Measurements from ENCODE around the gene XRCC5. TPM values are rescaled to one million over a fixed set of nuclear protein-coding genes. Genes with fewer than 3 reads are reported as not detected.

Gene XRCC5
- total and polyA plus RNA-seq, 4 experiments from 2014 or later, result 235 to 348 (median 273) TPM

DNA sequence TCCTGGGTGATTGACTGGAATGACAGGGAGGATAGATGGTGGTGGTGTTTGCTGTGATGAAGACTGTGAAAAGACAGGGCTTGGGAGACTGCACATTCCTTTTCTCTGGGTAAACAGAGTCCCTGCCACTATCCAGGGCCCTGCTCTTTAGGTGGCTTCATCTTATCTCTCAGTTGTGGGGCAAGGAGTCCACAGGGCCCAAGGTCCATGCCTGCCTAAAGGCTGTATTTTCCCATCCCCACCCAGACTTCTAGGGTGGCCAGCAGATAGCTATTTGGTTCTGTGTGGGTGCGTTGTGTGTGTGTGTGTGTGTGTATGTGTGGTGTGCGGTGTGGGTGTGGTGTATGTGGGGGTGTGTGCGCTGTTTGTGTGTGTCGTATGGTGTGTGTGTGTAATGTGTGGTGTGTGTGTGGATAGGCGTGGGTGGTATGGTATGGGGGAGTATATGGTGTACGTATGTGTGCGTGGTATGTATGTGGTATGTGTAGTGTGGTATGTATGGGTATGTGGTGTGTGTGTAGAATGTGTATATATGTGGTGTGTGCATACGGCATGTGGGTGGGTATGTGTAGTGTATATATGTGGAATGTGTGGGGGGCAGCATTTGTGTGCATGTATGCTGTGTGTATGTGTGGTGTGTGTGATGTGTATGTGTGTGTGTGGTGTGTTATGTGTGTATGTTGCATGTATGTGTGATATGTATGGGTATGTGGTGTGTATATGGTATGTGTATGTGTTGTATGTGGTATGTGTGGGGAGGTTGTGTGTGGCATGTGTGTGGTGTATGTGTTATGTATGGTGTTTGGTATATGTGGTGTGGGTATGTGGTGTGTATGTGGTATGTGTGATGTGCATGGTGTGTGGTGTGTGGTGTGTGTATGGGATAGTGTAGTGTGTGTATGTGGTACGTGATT lies 10.5 kb upstream of the XRCC5 start:
- POLR2A ChIA-PET (ENCODE audit: partially characterized antibody), result interaction anchor here (0.6 kb wide), 1 partner anchor 25 kb away, joined by 4 read pairs; no protein-coding TSS in a partner anchor
- Histone ChIP-seq H3K27me3 (ENCODE audit: insufficient read depth, low read length) (no peaks in the 10 kb centered on the region), H3K9me3 (ENCODE audit: control insufficient read depth in 1 of 2, low read length in 2 of 2) (no peaks in the 10 kb centered on the region), H3K36me3 (ENCODE audit: insufficient read depth, low read length) (peaks cover 10% of the 10 kb centered on the region), H3K4me3 (ENCODE audit: low read length in 2 of 2) (no peak overlapping the region), H3K4me1 (ENCODE audit: insufficient read depth, low read length) (no peaks in the 10 kb centered on the region), H3K27ac (ENCODE audit: low read depth, low read length) (no peak overlapping the region)
- intact Hi-C loops (cut with micrococcal nuclease), result no loop called here
- CTCF ChIA-PET (ENCODE audit: partially characterized antibody), result no interaction called here
- H3K4me1 Mint-ChIP-seq, result no peaks in the 10 kb centered on the region
- peaks cover 7 to 17% of the 10 kb centered on the region in 2 donors for H3K36me3 Mint-ChIP-seq
- DNase-seq, result no peak
- no peak overlapping the region for H3K4me3 Mint-ChIP-seq
- no peaks in the 10 kb centered on the region for H3K9me3 Mint-ChIP-seq
- H3K27ac Mint-ChIP-seq, result no peak overlapping the region
- no peaks in the 10 kb centered on the region for H3K27me3 Mint-ChIP-seq

DNA sequence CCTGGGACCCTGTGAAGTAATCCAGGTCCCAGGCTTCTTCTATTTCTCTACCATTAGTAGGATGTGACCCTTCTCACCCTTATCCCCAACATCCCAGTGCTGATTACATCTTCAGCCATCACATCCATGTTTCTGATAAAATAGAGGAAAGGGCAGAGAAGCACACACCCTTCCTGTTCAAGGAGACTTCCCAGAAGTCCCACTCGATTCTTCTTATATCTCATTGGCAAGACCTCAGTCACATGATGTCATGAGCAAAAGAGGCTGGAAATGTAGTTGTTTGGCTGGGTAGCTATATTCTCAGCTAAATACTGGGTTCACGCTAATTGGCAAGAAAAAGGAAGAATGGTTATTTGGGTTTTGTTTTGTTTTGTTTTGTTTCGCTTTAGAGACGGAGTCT lies 8.0 kb upstream of the XRCC5 start:
- no peaks in the 10 kb centered on the region for H3K4me1 Mint-ChIP-seq
- H3K27ac Mint-ChIP-seq, result no peak overlapping the region
- no peak overlapping the region for H3K27ac ChIP-seq (ENCODE audit: low read depth, low read length)
- no peaks in the 10 kb centered on the region for H3K9me3 ChIP-seq (ENCODE audit: control insufficient read depth in 1 of 2, low read length in 2 of 2)
- no peaks in the 10 kb centered on the region for H3K27me3 ChIP-seq (ENCODE audit: insufficient read depth, low read length)
- no peak for DNase-seq
- no peak overlapping the region for H3K4me3 ChIP-seq (ENCODE audit: low read length in 2 of 2)
- intact Hi-C loops (cut with micrococcal nuclease), result no loop called here
- no peaks in the 10 kb centered on the region for H3K9me3 Mint-ChIP-seq
- no peak overlapping the region for H3K4me3 Mint-ChIP-seq
- ChIA-PET POLR2A (ENCODE audit: partially characterized antibody) (no interaction called here), CTCF (ENCODE audit: partially characterized antibody) (interaction anchor here (0.7 to 1.9 kb wide), 2 partner anchors 12 to 40 kb away, joined by 3 to 5 read pairs; no protein-coding TSS in a partner anchor)
- peaks cover 2 to 11% of the 10 kb centered on the region in 2 donors for H3K36me3 Mint-ChIP-seq
- no peaks in the 10 kb centered on the region for H3K27me3 Mint-ChIP-seq
- no peaks in the 10 kb centered on the region for H3K4me1 ChIP-seq (ENCODE audit: insufficient read depth, low read length)
- peaks cover 10% of the 10 kb centered on the region for H3K36me3 ChIP-seq (ENCODE audit: insufficient read depth, low read length)

- Mint-ChIP-seq H3K4me3 (no peak overlapping the region), H3K27me3 (peaks cover 0 to 1% of the 10 kb centered on the region in 2 donors), H3K4me1 (peaks cover 0 to 1% (median under 1%) of the 10 kb centered on the region in 4 donors), H3K27ac (no peak overlapping the region), H3K9me3 (no peaks in the 10 kb centered on the region), H3K36me3 (peaks cover 0 to 11% of the 10 kb centered on the region in 2 donors)
- Histone ChIP-seq H3K27ac (ENCODE audit: low read depth, low read length) (no peak overlapping the region), H3K4me3 (ENCODE audit: low read length in 2 of 2) (no peak overlapping the region), H3K4me1 (ENCODE audit: insufficient read depth, low read length) (no peaks in the 10 kb centered on the region), H3K27me3 (ENCODE audit: insufficient read depth, low read length) (no peaks in the 10 kb centered on the region), H3K9me3 (ENCODE audit: control insufficient read depth in 1 of 2, low read length in 2 of 2) (no peaks in the 10 kb centered on the region), H3K36me3 (ENCODE audit: insufficient read depth, low read length) (peaks cover 10% of the 10 kb centered on the region)
- DNase-seq, result no peak
- intact Hi-C loops (cut with micrococcal nuclease), result no loop called here
- ChIA-PET CTCF (ENCODE audit: partially characterized antibody) (interaction anchor here (0.7 to 1.7 kb wide), 3 partner anchors 10 to 69 kb away, joined by 3 to 5 read pairs (median 3); no protein-coding TSS in a partner anchor), POLR2A (ENCODE audit: partially characterized antibody) (no interaction called here)
Observed at GRCh38 chr2:216103213-216103612, 5.9 kb upstream of the XRCC5 start.

- H3K27ac ChIP-seq (ENCODE audit: low read depth, low read length), result no peak overlapping the region
- no peak for DNase-seq
- H3K4me1 ChIP-seq (ENCODE audit: insufficient read depth, low read length), result peaks cover 5% of the 10 kb centered on the region
- Mint-ChIP-seq H3K9me3 (peaks cover 0 to 5% (median 0%) of the 10 kb centered on the region in 8 donors), H3K27me3 (peaks cover 2 to 3% of the 10 kb centered on the region in 2 donors), H3K36me3 (peaks cover 7 to 11% of the 10 kb centered on the region in 2 donors), H3K4me1 (peaks cover 4 to 16% (median 10%) of the 10 kb centered on the region in 4 donors), H3K4me3 (no peak overlapping the region), H3K27ac (no peak overlapping the region)
- H3K9me3 ChIP-seq (ENCODE audit: control insufficient read depth in 1 of 2, low read length in 2 of 2), result no peaks in the 10 kb centered on the region
- no peak overlapping the region for H3K4me3 ChIP-seq (ENCODE audit: low read length in 2 of 2)
- intact Hi-C loops (cut with micrococcal nuclease), result loop anchor here (5.0 kb wide), 1 partner anchor 792 kb away; the partner anchor contains the start of gene ATIC
- H3K36me3 ChIP-seq (ENCODE audit: insufficient read depth, low read length), result peaks cover 10% of the 10 kb centered on the region
- ChIA-PET CTCF (ENCODE audit: partially characterized antibody) (interaction anchor here (1.7 kb wide), 1 partner anchor 19 kb away, joined by 3 read pairs; no protein-coding TSS in a partner anchor), POLR2A (ENCODE audit: partially characterized antibody) (interaction anchor here (1.1 kb wide), 1 partner anchor 23 kb away, joined by 4 read pairs; the partner anchor contains the start of genes PECR and TMEM169)
- no peaks in the 10 kb centered on the region for H3K27me3 ChIP-seq (ENCODE audit: insufficient read depth, low read length)
Observed at GRCh38 chr2:216104691-216105090, 4.5 kb upstream of the XRCC5 start.

GRCh38 chr2:216107320-216107719 lies 1.8 kb upstream of the XRCC5 start:
- H3K4me3 ChIP-seq (ENCODE audit: low read length in 2 of 2), result no peak overlapping the region
- H3K27me3 ChIP-seq (ENCODE audit: insufficient read depth, low read length), result no peaks in the 10 kb centered on the region
- Mint-ChIP-seq H3K27me3 (peaks cover 2 to 3% of the 10 kb centered on the region in 2 donors), H3K9me3 (peaks cover 0 to 5% (median 0%) of the 10 kb centered on the region in 8 donors), H3K27ac (peak overlapping the region in 3 of 7 donors; percentile 41 to 100 (median 43)), H3K36me3 (peaks cover 14 to 31% of the 10 kb centered on the region in 2 donors), H3K4me3 (peak overlapping the region in 3 of 8 donors; percentile 29 to 55 (median 35)), H3K4me1 (peaks cover 23 to 42% (median 32%) of the 10 kb centered on the region in 4 donors)
- ChIA-PET CTCF (ENCODE audit: partially characterized antibody) (interaction anchor here (1.3 to 5.0 kb wide), 5 partner anchors 12 to 74 kb away, joined by 3 to 64 read pairs (median 13); partner anchors contain the start of genes PECR and TMEM169), POLR2A (ENCODE audit: partially characterized antibody) (interaction anchor here (0.6 to 4.0 kb wide), 5 partner anchors 16 to 64 kb away, joined by 3 to 61 read pairs (median 31); partner anchors contain the start of genes PECR and TMEM169)
- peaks cover 32% of the 10 kb centered on the region for H3K4me1 ChIP-seq (ENCODE audit: insufficient read depth, low read length)
- H3K9me3 ChIP-seq (ENCODE audit: control insufficient read depth in 1 of 2, low read length in 2 of 2), result no peaks in the 10 kb centered on the region
- DNase-seq, result no peak
- intact Hi-C loops (cut with micrococcal nuclease), result loop anchor here (5.0 kb wide), 1 partner anchor 795 kb away; the partner anchor contains the start of gene ATIC
- H3K36me3 ChIP-seq (ENCODE audit: insufficient read depth, low read length), result peaks cover 16% of the 10 kb centered on the region
- no peak overlapping the region for H3K27ac ChIP-seq (ENCODE audit: low read depth, low read length)

DNA sequence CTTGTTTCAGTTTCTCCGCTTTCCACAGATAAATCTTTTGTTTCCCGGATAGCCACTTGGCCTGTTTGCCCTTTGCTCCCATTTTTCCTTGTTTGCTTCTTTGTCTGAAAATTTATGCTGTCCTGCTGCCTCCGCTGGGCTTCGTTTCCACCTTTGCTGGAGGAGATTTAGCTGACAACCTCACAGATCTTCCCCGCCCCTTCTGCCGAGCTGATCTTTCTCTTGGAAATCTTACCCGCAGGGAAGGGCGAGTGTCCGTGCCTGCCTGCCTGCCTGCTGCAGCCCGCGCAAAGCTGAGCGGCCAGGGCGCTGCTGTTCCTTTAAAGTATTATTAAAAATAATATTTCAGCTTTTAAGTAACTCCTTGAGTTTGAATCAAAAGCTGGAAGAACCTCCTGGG lies 1.4 kb upstream of the XRCC5 start:
- Histone ChIP-seq H3K4me3 (ENCODE audit: low read length in 2 of 2) (no peak overlapping the region), H3K27me3 (ENCODE audit: insufficient read depth, low read length) (no peaks in the 10 kb centered on the region), H3K4me1 (ENCODE audit: insufficient read depth, low read length) (peaks cover 36% of the 10 kb centered on the region), H3K9me3 (ENCODE audit: control insufficient read depth in 1 of 2, low read length in 2 of 2) (no peaks in the 10 kb centered on the region), H3K27ac (ENCODE audit: low read depth, low read length) (no peak overlapping the region), H3K36me3 (ENCODE audit: insufficient read depth, low read length) (peaks cover 20% of the 10 kb centered on the region)
- H3K36me3 Mint-ChIP-seq, result peaks cover 15 to 36% of the 10 kb centered on the region in 2 donors
- CTCF ChIA-PET (ENCODE audit: partially characterized antibody), result interaction anchor here (1.3 to 5.0 kb wide), 5 partner anchors 12 to 74 kb away, joined by 3 to 64 read pairs (median 13); partner anchors contain the start of genes PECR and TMEM169
- peaks cover 0 to 5% (median 0%) of the 10 kb centered on the region in 8 donors for H3K9me3 Mint-ChIP-seq
- intact Hi-C loops (cut with micrococcal nuclease), result loop anchor here (5.0 kb wide), 1 partner anchor 795 kb away; the partner anchor contains the start of gene ATIC
- peak overlapping the region in 4 of 7 donors; percentile 18 to 100 (median 60) for H3K27ac Mint-ChIP-seq
- H3K27me3 Mint-ChIP-seq, result peaks cover 2 to 3% of the 10 kb centered on the region in 2 donors
- no peak for DNase-seq
- H3K4me3 Mint-ChIP-seq, result peak overlapping the region in 3 of 8 donors; percentile 35 to 55 (median 45)
- H3K4me1 Mint-ChIP-seq, result peaks cover 26 to 47% (median 35%) of the 10 kb centered on the region in 4 donors
- POLR2A ChIA-PET (ENCODE audit: partially characterized antibody), result interaction anchor here (1.2 to 4.0 kb wide), 6 partner anchors 23 to 304 kb away, joined by 3 to 61 read pairs (median 18); partner anchors contain the start of genes PECR, SMARCAL1 and TMEM169
